DND-41 (cell line): ENCODE measurements around the gene CCDC106.

Source experiments
- ATAC-seq: fragments of 200-7000 bp; cut with Tn5 transposase; 3 replicates; pipeline ENCODE4 v1.9.1; 2021; ENCODE audit warnings: low read depth; ENCODE audit not compliant: insufficient read depth
- DNase-seq: peaks from one replicate; pipeline ENCODE4 v3.0.0-alpha.2; 2020
- H2AFZ ChIP-seq: 2 replicates; pipeline ENCODE4 v1.6.0; 2012; ENCODE audit warnings: low read depth, low read length
- H3K27ac ChIP-seq: 2 replicates; pipeline ENCODE4 v1.5.1; 2012; ENCODE audit warnings: low read length, inconsistent platforms
- H3K27me3 ChIP-seq: fragments of 200-600 bp; sonication (generic); 2 replicates; pipeline ENCODE4 v1.6.0; 2012; ENCODE audit warnings: low read length, mild to moderate bottlenecking, inconsistent platforms; ENCODE audit not compliant: insufficient read depth, poor library complexity
- H3K36me3 ChIP-seq: 2 replicates; pipeline ENCODE4 v1.5.1; 2012; ENCODE audit warnings: low read length, inconsistent platforms; ENCODE audit not compliant: insufficient read depth
- H3K4me1 ChIP-seq: 2 replicates; pipeline ENCODE4 v1.5.1; 2012; ENCODE audit warnings: mild to moderate bottlenecking, low read length; ENCODE audit not compliant: insufficient read depth
- H3K4me2 ChIP-seq: 2 replicates; pipeline ENCODE4 v1.6.0; 2012; ENCODE audit warnings: mild to moderate bottlenecking, moderate library complexity, low read length, inconsistent platforms; ENCODE audit not compliant: insufficient read depth
- H3K4me3 ChIP-seq, 2 experiments: fragments of 200-600 bp in 1 of 2; shearing (Covaris generic) in 1 of 2; 2 replicates each; pipeline ENCODE4 v1.5.1; 2012 to 2016; ENCODE audit warnings: inconsistent platforms in 2 of 2, low read length in 2 of 2, mild to moderate bottlenecking in 2 of 2, low read depth in 1 of 2, moderate library complexity in 1 of 2
- H3K79me2 ChIP-seq: 2 replicates; pipeline ENCODE4 v1.6.0; 2012; ENCODE audit warnings: low read length, inconsistent platforms; ENCODE audit not compliant: insufficient read depth
- H3K9ac ChIP-seq: 2 replicates; pipeline ENCODE4 v1.6.0; 2012; ENCODE audit warnings: low read depth, mild to moderate bottlenecking, inconsistent platforms, low read length, moderate library complexity
- H3K9me3 ChIP-seq: 2 replicates; pipeline ENCODE4 v1.5.1; 2012; ENCODE audit warnings: low read length, moderate library complexity, mild to moderate bottlenecking, inconsistent platforms; ENCODE audit not compliant: insufficient read depth, severe bottlenecking
- H4K20me1 ChIP-seq: 2 replicates; pipeline ENCODE4 v1.6.0; 2012; ENCODE audit warnings: low read length; ENCODE audit not compliant: insufficient read depth
- CTCF ChIP-seq: IDR thresholded peaks from 2 replicates; pipeline ENCODE4 v1.5.1; 2012; ENCODE audit warnings: borderline replicate concordance, low read length, moderate library complexity, mild to moderate bottlenecking; ENCODE audit not compliant: poor library complexity, severe bottlenecking; ENCODE audit errors: extremely low read depth
- EZH2 ChIP-seq: IDR thresholded peaks from 3 replicates; pipeline ENCODE4 v1.6.1; 2012; ENCODE audit warnings: borderline replicate concordance, low read depth, mild to moderate bottlenecking, moderate library complexity, low read length, inconsistent platforms; ENCODE audit not compliant: severe bottlenecking

Gene CCDC106

GRCh38 chr19:55647732-55648584 is at the start of gene CCDC106:
TSS of gene CCDC106 (plus strand) at chr19:55648212. CDS start at chr19:55649047, 835 bp downstream.
- TF ChIP-seq EZH2 (no peak), CTCF (no peak)
- Histone ChIP-seq H3K9ac (peak within 1 kb of the TSS; percentile 96), H4K20me1 (peaks cover 13% of the 10 kb centered on the region; the same call in 1 of the 2 replicates), H2AFZ (peak within 1 kb of the TSS; percentile 85), H3K4me1 (peaks cover 67% of the 10 kb centered on the region), H3K27me3 (no peaks in the 10 kb centered on the region), H3K4me3 (peak within 1 kb of the TSS; percentile 70 to 81), H3K4me2 (peak within 1 kb of the TSS; percentile 93), H3K79me2 (peaks cover 53% of the 10 kb centered on the region), H3K9me3 (no peaks in the 10 kb centered on the region), H3K27ac (peak within 1 kb of the TSS; percentile 87), H3K36me3 (peaks cover 23% of the 10 kb centered on the region)
- peak; percentile 61 for ATAC-seq
- peak; percentile 82 for DNase-seq

- Histone ChIP-seq H3K79me2 (peaks cover 17% of the 10 kb centered on the region), H3K9ac (peak overlapping the region; percentile 99), H3K4me2 (peak overlapping the region; percentile 64), H4K20me1 (no peaks in the 10 kb centered on the region), H3K9me3 (no peaks in the 10 kb centered on the region), H2AFZ (peak overlapping the region; percentile 83), H3K4me3 (peak overlapping the region; percentile 53 to 69), H3K27me3 (no peaks in the 10 kb centered on the region), H3K36me3 (peaks cover 34% of the 10 kb centered on the region), H3K27ac (peak overlapping the region; percentile 99), H3K4me1 (peaks cover 31% of the 10 kb centered on the region)
- TF ChIP-seq CTCF (no peak), EZH2 (no peak)
- DNase-seq (peak; percentile 96), ATAC-seq (peak; percentile 71)
These were observed 49.1 kb upstream of the CCDC106 start for GRCh38 chr19:55598719-55599467.

- peak; percentile 79 for ATAC-seq
These were observed 48.6 kb upstream of the CCDC106 start, which contains the start of gene FIZ1 for GRCh38 chr19:55599468-55599841. TSS of gene FIZ1 (minus strand) at chr19:55599517. CDS start at chr19:55597865, 1,652 bp downstream.

More at GRCh38 chr19:55599468-55599841, 48.6 kb upstream of the CCDC106 start, which contains the start of gene FIZ1:
- H3K9me3 ChIP-seq: no peaks in the 10 kb centered on the region
- no peaks in the 10 kb centered on the region for H3K27me3 ChIP-seq
- peaks cover 17% of the 10 kb centered on the region for H3K79me2 ChIP-seq
- peak within 1 kb of the TSS; percentile 99 for H3K27ac ChIP-seq
- DNase-seq: peak; percentile 99
- H3K4me1 ChIP-seq: peaks cover 36% of the 10 kb centered on the region
- H3K9ac ChIP-seq: peak within 1 kb of the TSS; percentile 99
- H4K20me1 ChIP-seq: no peaks in the 10 kb centered on the region
- TF ChIP-seq EZH2: no peak
- TF ChIP-seq CTCF: no peak
- peak within 1 kb of the TSS; percentile 53 to 76 for H3K4me3 ChIP-seq
- H3K4me2 ChIP-seq: peak within 1 kb of the TSS; percentile 93
- peaks cover 32% of the 10 kb centered on the region for H3K36me3 ChIP-seq
- H2AFZ ChIP-seq: peak within 1 kb of the TSS; percentile 83
